A549 (cell line): Measurements from ENCODE around the gene CLEC10A. TPM values are rescaled to one million over a fixed set of nuclear protein-coding genes. Genes with fewer than 3 reads are reported as not detected.

ENCODE experiments used
- ATAC-seq, 2 experiments: fragments of 200-7000 bp in 1 of 2; fragments of >200 bp in 1 of 2; cut with Nextera tagmentation in 1 of 2; cut with Tn5 transposase in 1 of 2; 3 replicates each; pipeline versions ENCODE4 v1.8.0 to v1.9.1; 2018 to 2020; ENCODE audit warnings: mild to moderate bottlenecking in 1 of 2, moderate library complexity in 1 of 2
- CTCF ChIA-PET: fragments of 300-600 bp; sonication (Branson Sonifier 250); formaldehyde crosslinking; extraction: SDS; loops from one replicate; lab custom pipeline; 2021; ENCODE audit warnings: antibody characterized with exemption, inconsistent platforms; lab: Yijun Ruan, JAX
- POLR2A ChIA-PET: fragments of 350-600 bp; formaldehyde crosslinking; extraction: SDS; loops from one replicate; lab custom pipeline; 2021; ENCODE audit warnings: antibody characterized with exemption, inconsistent platforms; lab: Yijun Ruan, JAX
- DNase-seq, 2 experiments: peaks; one replicate each; pipeline versions ENCODE4 v3.0.0 to v3.0.0-alpha.2; 2011 to 2016; ENCODE audit warnings: low read depth in 1 of 2, low spot score in 1 of 2
- FAIRE-seq: peaks from 2 replicates; lab custom pipeline; 2011; peaks lifted over from hg19 to GRCh38; lab: Jason Lieb, UNC
- H3K27ac ChIP-seq, 2 experiments: fragments of >200 bp; sonication (Bioruptor Twin); formaldehyde crosslinking; 3 replicates each; pipeline ENCODE4 v1.5.1; 2016 to 2017
- H3K4me1 ChIP-seq: fragments of >200 bp; sonication (Bioruptor Twin); formaldehyde crosslinking; 3 replicates; pipeline ENCODE4 v1.6.1; 2016
- H3K4me2 ChIP-seq: fragments of >200 bp; sonication (Bioruptor Twin); formaldehyde crosslinking; 3 replicates; pipeline ENCODE4 v1.6.1; 2016
- H3K4me3 ChIP-seq: fragments of >200 bp; sonication (Bioruptor Twin); formaldehyde crosslinking; 3 replicates; pipeline ENCODE4 v1.5.1; 2016
- H3K9me3 ChIP-seq: fragments of >200 bp; sonication (Bioruptor Twin); formaldehyde crosslinking; 3 replicates; pipeline ENCODE4 v1.6.1; 2016
- BCL3 ChIP-seq: fragments of >200 bp; sonication (Bioruptor Twin); formaldehyde crosslinking; IDR thresholded peaks from 3 replicates; pipeline ENCODE4 v1.6.1; 2016
- CEBPB ChIP-seq, 2 experiments: fragments of >200 bp in 1 of 2; sonication (Bioruptor Twin) in 1 of 2; formaldehyde crosslinking in 1 of 2; IDR thresholded peaks; 2 replicates each; pipeline ENCODE4 v1.6.1; 2012 to 2016
- CHD2 ChIP-seq: fragments of 150-350 bp; IDR thresholded peaks from 2 replicates; pipeline ENCODE4 v1.6.1; 2014; ENCODE audit warnings: low read length; ENCODE audit not compliant: partially characterized antibody
- CTCF ChIP-seq: fragments of >200 bp; sonication (Bioruptor Twin); formaldehyde crosslinking; IDR thresholded peaks from 3 replicates; pipeline ENCODE4 v1.5.1; 2016
- ELK1 ChIP-seq: fragments of 150-350 bp; IDR thresholded peaks from 2 replicates; pipeline ENCODE4 v1.6.1; 2014; ENCODE audit warnings: low read depth, mild to moderate bottlenecking, low read length
- EP300 ChIP-seq, 2 experiments: fragments of >200 bp; sonication (Bioruptor Twin); formaldehyde crosslinking; IDR thresholded peaks; 2 replicates in 1 of 2; 3 replicates in 1 of 2; pipeline ENCODE4 v1.6.1; 2016 to 2017
- ESRRA ChIP-seq: fragments of 150-350 bp; IDR thresholded peaks from 2 replicates; pipeline ENCODE4 v1.6.1; 2014; ENCODE audit warnings: mild to moderate bottlenecking, low read length, borderline replicate concordance
- FOSL2 ChIP-seq, 2 experiments: fragments of 450-650 bp in 1 of 2; fragments of >200 bp in 1 of 2; sonication (Bioruptor Twin) in 1 of 2; formaldehyde crosslinking; IDR thresholded peaks; 2 replicates each; pipeline versions ENCODE4 v1.5.0 to v1.6.1; 2016 to 2020; ENCODE audit warnings: mild to moderate bottlenecking in 1 of 2, moderate library complexity in 1 of 2
- FOXS1 ChIP-seq: fragments of 250-450 bp; sonication (Bioruptor Pico); IDR thresholded peaks from 2 replicates; pipeline ENCODE4 v1.5.0; 2020; ENCODE audit warnings: mild to moderate bottlenecking, moderate library complexity
- GATA3 ChIP-seq: IDR thresholded peaks from 2 replicates; pipeline ENCODE4 v1.6.1; 2012; ENCODE audit warnings: borderline replicate concordance
- HOXB13 ChIP-seq: fragments of 250-450 bp; sonication (Bioruptor Pico); IDR thresholded peaks from 2 replicates; pipeline ENCODE4 v1.5.0; 2020; ENCODE audit warnings: low read depth, mild to moderate bottlenecking, moderate library complexity
- JUN ChIP-seq, 2 experiments: fragments of >200 bp; sonication (Bioruptor Twin); formaldehyde crosslinking; IDR thresholded peaks; 2 replicates in 1 of 2; 3 replicates in 1 of 2; pipeline ENCODE4 v1.6.1; 2016 to 2017
- JUNB ChIP-seq: fragments of >200 bp; sonication (Bioruptor Twin); formaldehyde crosslinking; IDR thresholded peaks from 2 replicates; pipeline ENCODE4 v1.6.1; 2016
- KDM1A ChIP-seq: fragments of 200-600 bp; sonication (generic); IDR thresholded peaks from 2 replicates; pipeline ENCODE4 v1.6.1; 2016; ENCODE audit warnings: low read depth, mild to moderate bottlenecking
- MAFK ChIP-seq: fragments of 450-650 bp; IDR thresholded peaks from 2 replicates; pipeline ENCODE4 v1.6.1; 2014; ENCODE audit not compliant: partially characterized antibody
- MAX ChIP-seq: IDR thresholded peaks from 2 replicates; pipeline ENCODE4 v1.6.1; 2012
- PBX3 ChIP-seq: IDR thresholded peaks from 2 replicates; pipeline ENCODE4 v1.6.1; 2012
- RAD21 ChIP-seq, 2 experiments: fragments of >200 bp in 1 of 2; sonication (Bioruptor Twin) in 1 of 2; formaldehyde crosslinking in 1 of 2; IDR thresholded peaks in 1 of 2; conservative IDR thresholded peaks in 1 of 2; 2 replicates in 1 of 2; 3 replicates in 1 of 2; pipeline ENCODE4 v1.6.1; 2012 to 2018; ENCODE audit warnings: inconsistent platforms in 1 of 2
- RNF2 ChIP-seq: fragments of 200-600 bp; sonication (generic); IDR thresholded peaks from 2 replicates; pipeline ENCODE4 v1.6.1; 2016; ENCODE audit warnings: low read depth, mild to moderate bottlenecking, antibody characterized with exemption, moderate library complexity, borderline replicate concordance
- SMC3 ChIP-seq: fragments of >200 bp; sonication (Bioruptor Twin); formaldehyde crosslinking; IDR thresholded peaks from 3 replicates; pipeline ENCODE4 v1.6.1; 2018; ENCODE audit warnings: inconsistent platforms
- SREBF2 ChIP-seq: fragments of 450-650 bp; IDR thresholded peaks from 2 replicates; pipeline ENCODE4 v1.6.1; 2014; ENCODE audit warnings: mild to moderate bottlenecking, moderate library complexity
- TFCP2L1 ChIP-seq: fragments of 250-450 bp; sonication (Bioruptor Pico); IDR thresholded peaks from 2 replicates; pipeline ENCODE4 v1.5.0; 2021; ENCODE audit warnings: mild to moderate bottlenecking
- USF2 ChIP-seq: fragments of 450-650 bp; IDR thresholded peaks from 2 replicates; pipeline ENCODE4 v1.6.1; 2014; ENCODE audit warnings: antibody characterized with exemption
- ZFP36 ChIP-seq: fragments of 450-650 bp; IDR thresholded peaks from 2 replicates; pipeline ENCODE4 v1.6.1; 2014; ENCODE audit warnings: borderline replicate concordance; ENCODE audit not compliant: partially characterized antibody
- ZNF302 ChIP-seq: fragments of 250-450 bp; sonication (Bioruptor Pico); IDR thresholded peaks from 2 replicates; pipeline ENCODE4 v1.9.0; 2021; ENCODE audit warnings: inconsistent platforms, mild to moderate bottlenecking, moderate library complexity
- WGBS: methylation state at CpG from one replicate; pipeline ENCODE4 v1.1.6; 2017; ENCODE audit errors: missing lambda C conversion rate; 5-methylcytosine and 5-hydroxymethylcytosine counted together
- polyA plus RNA-seq, 4 experiments: library from polyadenylated mRNA; depleted of rRNA in 3 of 4; stranded (reverse); fragments of >200 nt; fragmentation: RNase III in 1 of 4; extraction: RNeasy Plus Mini Kit Qiagen cat#74134 plus additional on column Dnase treatment in 1 of 4; gene quantifications; 2 replicates in 3 of 4; 3 replicates in 1 of 4; pipeline ENCODE4 v1.2.3, GENCODE V29; 2011 to 2017

CLEC10A gene
- polyA plus RNA-seq, 2 of the 4 experiments (the other 2 are of a cell fraction), result not detected

GRCh38 chr17:7060165-7060891 is 19.7 kb downstream of the CLEC10A start:
- ATAC-seq (peak; percentile 90 to 96), DNase-seq (peak; percentile 96 to 98), FAIRE-seq (peak; percentile 100)
- peak overlapping the region; percentile 54 for H3K4me2 ChIP-seq
- H3K4me3 ChIP-seq, result no peak overlapping the region
- WGBS, result under 1% methylated on average over 6 of the region's 6 CpGs
- TF ChIP-seq CTCF (no peak), RNF2 (no peak), SMC3 (0 out of 3 replicates have a peak, but pooled peaks have one; percentile 1), PBX3 (peak; percentile 66; the same call in 1 of the 2 replicates), MAFK (peak; percentile 76), CEBPB (IDR thresholded peaks at IDR 0.05) (peak; percentile 6 to 74; a peak in 2 of 4 replicates), ESRRA (0 out of 2 replicates have a peak, but pooled peaks have one; percentile 38), FOSL2 (IDR thresholded peaks at IDR 0.05) (peak; percentile 98), FOSL2 (CRISPR knock-in tag; IDR thresholded peaks at IDR 0.05) (peak; percentile 100), CHD2 (no peak), JUN (IDR thresholded peaks at IDR 0.05) (peak; percentile 90 to 92; a peak in 4 of 5 replicates), ZNF302 (no peak), EP300 (IDR thresholded peaks at IDR 0.05) (peak; percentile 53 to 70; a peak in 2 of 5 replicates), RAD21 (conservative IDR thresholded peaks at IDR 0.05 in 1 of 2, IDR thresholded peaks at IDR 0.05 in 1 of 2) (peak; percentile 7 to 29; a peak in 2 of 5 replicates), JUNB (peak; percentile 99), USF2 (no peak), MAX (peak; percentile 82), GATA3 (peak; percentile 87), BCL3 (peak; percentile 83; the same call in 2 of the 3 replicates)
- H3K9me3 ChIP-seq, result no peaks in the 10 kb centered on the region
- POLR2A ChIA-PET, result interaction anchor here (1.1 to 1.7 kb wide), 2 partner anchors 24 to 118 kb away, joined by 4 to 7 read pairs; partner anchors contain the start of gene SLC16A13
- H3K27ac ChIP-seq, result peak overlapping the region; percentile 79 to 91
- H3K4me1 ChIP-seq, result peaks cover 51% of the 10 kb centered on the region
- CTCF ChIA-PET, result interaction anchor here (0.6 to 34.0 kb wide), 5 partner anchors 9 to 122 kb away, joined by 3 to 1477 read pairs (median 57); partner anchors contain the start of genes ASGR2, SLC16A11 and SLC16A13

- POLR2A ChIA-PET, result no interaction called here
- CTCF ChIA-PET, result interaction anchor here (0.6 to 34.0 kb wide), 5 partner anchors 7 to 126 kb away, joined by 3 to 1477 read pairs (median 57); partner anchors contain the start of genes ASGR2, SLC16A11 and SLC16A13
- no peak for ATAC-seq
- H3K4me3 ChIP-seq, result no peak overlapping the region
- 0 out of 3 replicates have a peak overlapping the region, but pooled peaks have one; percentile 2 for H3K4me2 ChIP-seq
- peak overlapping the region; percentile 67 to 86 for H3K27ac ChIP-seq
- peaks cover 47% of the 10 kb centered on the region for H3K4me1 ChIP-seq
- no peak for FAIRE-seq
- DNase-seq, result no peak
- WGBS, result 89% methylated on average over 7 of the region's 7 CpGs
- H3K9me3 ChIP-seq, result no peaks in the 10 kb centered on the region
- TF ChIP-seq ZNF302, result no peak
- TF ChIP-seq EP300 (IDR thresholded peaks at IDR 0.05), result no peak
- no peak for TF ChIP-seq HOXB13 (CRISPR knock-in tag)
- TF ChIP-seq CTCF, result no peak
- no peak for TF ChIP-seq ELK1
- TF ChIP-seq ZFP36, result no peak
- TF ChIP-seq KDM1A, result no peak
- TF ChIP-seq FOSL2 (IDR thresholded peaks at IDR 0.05), result no peak
- TF ChIP-seq FOSL2 (CRISPR knock-in tag; IDR thresholded peaks at IDR 0.05), result no peak
- no peak for TF ChIP-seq FOXS1
- no peak for TF ChIP-seq TFCP2L1 (CRISPR knock-in tag)
- no peak for TF ChIP-seq SREBF2
- no peak for TF ChIP-seq GATA3
Measured at GRCh38 chr17:7058831-7059447, 21.1 kb downstream of the CLEC10A start.
